ENCODE results near the gene NAGA.

Gene NAGA

GRCh38 chr22:42050641-42051180 is 19.9 kb downstream of the NAGA start:
- in situ Hi-C loops (cut with HindIII; ENCODE audit: low sequenced_read_pairs), result no loop called here

GRCh38 chr22:42041784-42042183 is 28.8 kb downstream of the NAGA start:
- in situ Hi-C loops (cut with HindIII; ENCODE audit: low sequenced_read_pairs), result no loop called here

- in situ Hi-C loops (cut with HindIII; ENCODE audit: low sequenced_read_pairs), result no loop called here
These were observed 31.3 kb downstream of the NAGA start for GRCh38 chr22:42039271-42039670.

- in situ Hi-C loops (cut with HindIII; ENCODE audit: low sequenced_read_pairs), result no loop called here
These were observed 35.4 kb downstream of the NAGA start for GRCh38 chr22:42035256-42035655.

- in situ Hi-C loops (cut with HindIII; ENCODE audit: low sequenced_read_pairs), result no loop called here
These were observed 37.1 kb downstream of the NAGA start for GRCh38 chr22:42033263-42034181.

GRCh38 chr22:42026705-42027104 is 43.9 kb downstream of the NAGA start:
- in situ Hi-C loops (cut with HindIII; ENCODE audit: low sequenced_read_pairs), result no loop called here

- in situ Hi-C loops (cut with HindIII; ENCODE audit: low sequenced_read_pairs), result no loop called here
These were observed 45.2 kb downstream of the NAGA start for GRCh38 chr22:42025421-42025820.

- in situ Hi-C loops (cut with HindIII; ENCODE audit: low sequenced_read_pairs), result no loop called here
These were observed 48.3 kb downstream of the NAGA start for GRCh38 chr22:42022162-42022847.

GRCh38 chr22:42021571-42021970 is 49.0 kb downstream of the NAGA start:
- in situ Hi-C loops (cut with HindIII; ENCODE audit: low sequenced_read_pairs), result no loop called here

GRCh38 chr22:42018224-42018623 is 52.4 kb downstream of the NAGA start:
- in situ Hi-C loops (cut with HindIII; ENCODE audit: low sequenced_read_pairs), result loop anchor here (10.0 kb wide), 1 partner anchor 447 kb away; no protein-coding TSS in a partner anchor

- in situ Hi-C loops (cut with HindIII; ENCODE audit: low sequenced_read_pairs), result loop anchor here (10.0 kb wide), 1 partner anchor 449 kb away; no protein-coding TSS in a partner anchor
These were observed 54.5 kb downstream of the NAGA start for GRCh38 chr22:42016111-42016510.

- in situ Hi-C loops (cut with HindIII; ENCODE audit: low sequenced_read_pairs), result loop anchor here (10.0 kb wide), 1 partner anchor 451 kb away; no protein-coding TSS in a partner anchor
These were observed 57.2 kb downstream of the NAGA start for GRCh38 chr22:42013385-42013784.

GRCh38 chr22:42010778-42011177 is 59.8 kb downstream of the NAGA start:
- in situ Hi-C loops (cut with HindIII; ENCODE audit: low sequenced_read_pairs), result loop anchor here (10.0 kb wide), 1 partner anchor 454 kb away; no protein-coding TSS in a partner anchor

Measured in DLD1 (cell line).